GM23338 (cell line): ENCODE results near the gene SLC36A1. TPM values are rescaled to one million over a fixed set of nuclear protein-coding genes. Genes with fewer than 3 reads are reported as not detected.
A peak's percentile ranks its signal among the peaks of the same experiment; 100 is the strongest.
"Not testable (repeated sequence)": the region's sequence is repeated elsewhere in the genome, so short reads cannot be mapped to it uniquely, and the experiment has no call there.

Experiments used
- ATAC-seq: fragments of 200-7000 bp; cut with Tn5 transposase; 3 replicates; pipeline ENCODE4 v1.9.1; 2020
- DNase-seq: peaks from one replicate; pipeline ENCODE4 v3.0.0-alpha.2; 2015; ENCODE audit warnings: low spot score
- H2AFZ ChIP-seq: fragments of 200-600 bp; sonication (generic); 2 replicates; pipeline ENCODE4 v1.8.0; 2016; ENCODE audit warnings: antibody characterized with exemption, mild to moderate bottlenecking, moderate library complexity
- H3F3A ChIP-seq: fragments of 200-600 bp; sonication (generic); replicated peaks from 2 replicates; pipeline ENCODE4 v1.8.0; 2017; ENCODE audit warnings: antibody characterized with exemption, mixed run types, low read depth
- H3K27ac ChIP-seq: fragments of 200-600 bp; sonication (generic); 2 replicates; pipeline ENCODE4 v1.6.1; 2016; ENCODE audit warnings: low read depth
- H3K27me3 ChIP-seq: fragments of 200-600 bp; sonication (generic); 2 replicates; pipeline ENCODE4 v1.8.0; 2016; ENCODE audit warnings: mild to moderate bottlenecking, mixed run types, moderate library complexity; ENCODE audit not compliant: insufficient read depth
- H3K36me3 ChIP-seq: fragments of 200-600 bp; sonication (generic); 2 replicates; pipeline ENCODE4 v1.8.0; 2016; ENCODE audit warnings: mild to moderate bottlenecking; ENCODE audit not compliant: insufficient read depth
- H3K4me1 ChIP-seq: fragments of 200-600 bp; sonication (generic); 2 replicates; pipeline ENCODE4 v1.8.0; 2016; ENCODE audit warnings: mild to moderate bottlenecking, moderate library complexity; ENCODE audit not compliant: insufficient read depth
- H3K4me2 ChIP-seq: fragments of 200-600 bp; sonication (generic); 2 replicates; pipeline ENCODE4 v1.7.1; 2017; ENCODE audit warnings: mixed run types
- H3K4me3 ChIP-seq: fragments of 200-600 bp; sonication (generic); 2 replicates; pipeline ENCODE4 v1.6.1; 2016; ENCODE audit warnings: mixed run types
- H3K79me2 ChIP-seq: fragments of 200-600 bp; sonication (generic); replicated peaks from 2 replicates; pipeline ENCODE4 v1.8.0; 2017; ENCODE audit warnings: mild to moderate bottlenecking; ENCODE audit not compliant: insufficient read depth
- H3K9me2 ChIP-seq: fragments of 200-600 bp; sonication (generic); 2 replicates; pipeline ENCODE4 v1.8.0; 2017; ENCODE audit not compliant: insufficient read depth
- H4K20me1 ChIP-seq: fragments of 200-600 bp; sonication (generic); replicated peaks from 2 replicates; pipeline ENCODE4 v1.8.0; 2017; ENCODE audit warnings: mild to moderate bottlenecking; ENCODE audit not compliant: insufficient read depth
- H3K27ac Mint-ChIP-seq: 2 replicates; pipeline ENCODE4 v1.8.0; 2020; ENCODE audit warnings: inconsistent platforms, mild to moderate bottlenecking, moderate library complexity, mixed read lengths
- H3K27me3 Mint-ChIP-seq: 3 replicates; pipeline ENCODE4 v1.8.0; 2022; ENCODE audit warnings: low read depth, mild to moderate bottlenecking, moderate library complexity, mixed read lengths, inconsistent platforms; ENCODE audit not compliant: insufficient read depth, poor library complexity
- H3K36me3 Mint-ChIP-seq: 3 replicates; pipeline ENCODE4 v1.8.0; 2021; ENCODE audit warnings: low read depth, mild to moderate bottlenecking, inconsistent platforms, moderate library complexity, mixed read lengths
- H3K4me1 Mint-ChIP-seq: 3 replicates; pipeline ENCODE4 v1.8.0; 2020; ENCODE audit warnings: mild to moderate bottlenecking, inconsistent platforms, mixed read lengths
- H3K4me3 Mint-ChIP-seq: 3 replicates; pipeline ENCODE4 v1.8.0; 2021; ENCODE audit warnings: moderate library complexity, mild to moderate bottlenecking, inconsistent platforms, mixed read lengths
- H3K9me3 Mint-ChIP-seq: 3 replicates; pipeline ENCODE4 v1.8.0; 2020; ENCODE audit warnings: moderate library complexity, mild to moderate bottlenecking, inconsistent platforms, mixed read lengths
- CTCF ChIP-seq, 2 experiments: fragments of 200-600 bp in 1 of 2; sonication (generic) in 1 of 2; conservative IDR thresholded peaks; 2 replicates each; pipeline versions ENCODE4 v1.5.1 to v1.6.1; 2016 to 2017; ENCODE audit warnings: antibody characterized with exemption in 2 of 2, low read depth in 2 of 2, mild to moderate bottlenecking in 2 of 2, moderate library complexity in 1 of 2
- ZNF331 ChIP-seq: fragments of 250-450 bp; sonication (Bioruptor Pico); IDR thresholded peaks from 2 replicates; pipeline ENCODE4 v1.5.0; 2020; ENCODE audit warnings: low read depth, mild to moderate bottlenecking, moderate library complexity
- ZNF462 ChIP-seq: fragments of 250-450 bp; sonication (Bioruptor Pico); IDR thresholded peaks from 2 replicates; pipeline ENCODE4 v1.5.0; 2020; ENCODE audit warnings: mild to moderate bottlenecking, moderate library complexity
- polyA plus RNA-seq: library from polyadenylated mRNA; unstranded; fragments of >200 nt; fragmentation: Nextera tagmentation; extraction: Ambion mirVana; gene quantifications from 2 replicates; pipeline ENCODE4 v1.2.1, GENCODE V29; 2016
- total RNA-seq: library from RNA; depleted of rRNA; stranded (reverse); fragments of >200 nt; shearing (Covaris generic); gene quantifications from 2 replicates; pipeline ENCODE4 v1.2.3, GENCODE V29; 2014

Gene SLC36A1
- total and polyA plus RNA-seq, 2 experiments from 2014 or later: 5.2 to 10.4 TPM

GRCh38 chr5:151426347-151426746 is 21.1 kb upstream of the SLC36A1 start:
- H4K20me1 ChIP-seq, H3K4me1 ChIP-seq, H3K79me2 ChIP-seq, ATAC-seq, H3K4me3 ChIP-seq, H3F3A ChIP-seq, H3K36me3 Mint-ChIP-seq, H3K27ac ChIP-seq, H3K4me3 Mint-ChIP-seq, H3K36me3 ChIP-seq, H3K9me2 ChIP-seq, H3K27ac Mint-ChIP-seq, H3K9me3 Mint-ChIP-seq, H3K4me2 ChIP-seq, H3K27me3 Mint-ChIP-seq, DNase-seq, H3K27me3 ChIP-seq: not testable (repeated sequence)
- H3K4me1 Mint-ChIP-seq: peaks cover 24% of the 10 kb centered on the region
- 0 out of 2 replicates have a peak overlapping the region, but pooled peaks have one; percentile 28 for H2AFZ ChIP-seq

- no peak overlapping the region for H3K4me3 Mint-ChIP-seq
- no peak for ATAC-seq
- H3K4me1 ChIP-seq: peaks cover 9% of the 10 kb centered on the region
Measured at GRCh38 chr5:151427258-151427657, 20.1 kb upstream of the SLC36A1 start.

GRCh38 chr5:151430731-151431130 is 16.7 kb upstream of the SLC36A1 start:
- no peak overlapping the region for H2AFZ ChIP-seq
- no peak overlapping the region for H3K4me3 ChIP-seq
- H3K4me2 ChIP-seq: no peak overlapping the region
- no peaks in the 10 kb centered on the region for H3K36me3 ChIP-seq
- peaks cover 2% of the 10 kb centered on the region for H3K27me3 Mint-ChIP-seq
- H3K4me1 Mint-ChIP-seq: peaks cover 14% of the 10 kb centered on the region
- no peak overlapping the region for H3K27ac Mint-ChIP-seq
- no peak overlapping the region for H3K27ac ChIP-seq
- H3K9me2 ChIP-seq: no peaks in the 10 kb centered on the region
- no peaks in the 10 kb centered on the region for H3K79me2 ChIP-seq
- no peaks in the 10 kb centered on the region for H3K36me3 Mint-ChIP-seq
- no peak overlapping the region for H3K4me3 Mint-ChIP-seq
- no peaks in the 10 kb centered on the region for H3K9me3 Mint-ChIP-seq
- no peaks in the 10 kb centered on the region for H3K27me3 ChIP-seq
- DNase-seq (no peak), ATAC-seq (no peak)
- H3K4me1 ChIP-seq: no peaks in the 10 kb centered on the region; the same call in 1 of the 2 replicates
- no peaks in the 10 kb centered on the region for H3F3A ChIP-seq
- no peaks in the 10 kb centered on the region for H4K20me1 ChIP-seq
- TF ChIP-seq ZNF462 (CRISPR knock-in tag): no peak
- no peak for TF ChIP-seq CTCF (conservative IDR thresholded peaks at IDR 0.05; ENCODE audit: low read depth in 2 of 2)

More at GRCh38 chr5:151427258-151427657, 20.1 kb upstream of the SLC36A1 start:
- Mint-ChIP-seq H3K27me3 (peaks cover 3% of the 10 kb centered on the region), H3K36me3 (no peaks in the 10 kb centered on the region), H3K9me3 (no peaks in the 10 kb centered on the region), H3K4me1 (peaks cover 24% of the 10 kb centered on the region), H3K27ac (no peak overlapping the region)
- Histone ChIP-seq H3K36me3 (no peaks in the 10 kb centered on the region), H3K9me2 (0 out of 2 replicates have a peak, but pooled peaks cover 5% of the 10 kb centered on the region), H3K27ac (no peak overlapping the region), H3K4me3 (no peak overlapping the region), H3K79me2 (no peaks in the 10 kb centered on the region), H3F3A (no peaks in the 10 kb centered on the region), H4K20me1 (no peaks in the 10 kb centered on the region), H2AFZ (no peak overlapping the region), H3K27me3 (no peaks in the 10 kb centered on the region), H3K4me2 (no peak overlapping the region)
- DNase-seq: no peak
- peak; percentile 16 to 18; a peak in 2 of 4 replicates for TF ChIP-seq CTCF (conservative IDR thresholded peaks at IDR 0.05; ENCODE audit: low read depth in 2 of 2)
- TF ChIP-seq ZNF331 (CRISPR knock-in tag): no peak
